Stimulated activated CD8-positive, alpha-beta memory T cell treated with anti-CD3 and anti-CD28 coated beads, Interleukin-15, amount 100 ng/mL, for 4 hours (primary cell): ENCODE data around the gene CANX.
A peak's percentile ranks its signal among the peaks of the same experiment; 100 is the strongest.
"Not testable (repeated sequence)": the region's sequence is repeated elsewhere in the genome, so short reads cannot be mapped to it uniquely, and the experiment has no call there.

ENCODE experiments used
- DNase-seq, 2 donors: peaks; one replicate each; pipeline ENCODE4 v3.0.0-alpha.2; 2020; ENCODE audit warnings: low read depth in 2 of 2

The CANX gene

GRCh38 chr5:179698935-179699615, at the start of gene CANX:
TSS of gene CANX (plus strand) at chr5:179698967. CDS start at chr5:179705682, 6,715 bp downstream.
- DNase-seq = no peak

- DNase-seq = not testable (repeated sequence)
Measured at GRCh38 chr5:179649166-179649703, 49.5 kb upstream of the CANX start.

- DNase-seq = not testable (repeated sequence)
Measured at GRCh38 chr5:179650245-179650644, 48.5 kb upstream of the CANX start.

- not testable (repeated sequence) for DNase-seq
Measured at GRCh38 chr5:179653135-179653534, 45.6 kb upstream of the CANX start.

- DNase-seq = not testable (repeated sequence)
Measured at GRCh38 chr5:179657302-179658178, 41.2 kb upstream of the CANX start.

- not testable (repeated sequence) for DNase-seq
Measured at GRCh38 chr5:179658179-179658856, 40.4 kb upstream of the CANX start.

- not testable (repeated sequence) for DNase-seq
Measured at GRCh38 chr5:179661647-179662046, 37.1 kb upstream of the CANX start.

GRCh38 chr5:179668391-179668790, 30.4 kb upstream of the CANX start:
- no peak for DNase-seq

GRCh38 chr5:179678223-179679013, 20.3 kb upstream of the CANX start:
- peak; percentile 83 to 86 for DNase-seq

- peak; percentile 45 to 46 for DNase-seq
Measured at GRCh38 chr5:179679014-179679674, 19.6 kb upstream of the CANX start.

- DNase-seq = no peak
Measured at GRCh38 chr5:179680014-179680779, 18.6 kb upstream of the CANX start.

- no peak for DNase-seq
Measured at GRCh38 chr5:179680780-179681401, 17.9 kb upstream of the CANX start, which contains the start of gene CBY3. TSS of gene CBY3 (minus strand) at chr5:179681034. CDS start at chr5:179680918, 116 bp downstream.

- not testable (repeated sequence) for DNase-seq
Measured at GRCh38 chr5:179689212-179689611, 9.6 kb upstream of the CANX start.

GRCh38 chr5:179694561-179694960, 4.2 kb upstream of the CANX start:
- no peak for DNase-seq

- no peak for DNase-seq
Measured at GRCh38 chr5:179696603-179697002, 2.2 kb upstream of the CANX start.

GRCh38 chr5:179697108-179697507, 1.7 kb upstream of the CANX start:
- DNase-seq = no peak

GRCh38 chr5:179697543-179697942, 1.2 kb upstream of the CANX start:
- not testable (repeated sequence) for DNase-seq

GRCh38 chr5:179697993-179698934, 503 bp upstream of the CANX start:
- peak; percentile 98 to 99 for DNase-seq
